GM21786 (cell line): ENCODE measurements around the gene GHRHR.
A peak's percentile ranks its signal among the peaks of the same experiment; 100 is the strongest.

Experiments
- ATAC-seq: cut with Tn5 transposase; IDR thresholded peaks from one replicate; pipeline ENCODE4 v1.9.1; 2021; ENCODE audit not compliant: unreplicated experiment

The GHRHR gene

GRCh38 chr7:30965883-30966282 lies 2.1 kb downstream of the GHRHR start:
- no peak for ATAC-seq

DNA sequence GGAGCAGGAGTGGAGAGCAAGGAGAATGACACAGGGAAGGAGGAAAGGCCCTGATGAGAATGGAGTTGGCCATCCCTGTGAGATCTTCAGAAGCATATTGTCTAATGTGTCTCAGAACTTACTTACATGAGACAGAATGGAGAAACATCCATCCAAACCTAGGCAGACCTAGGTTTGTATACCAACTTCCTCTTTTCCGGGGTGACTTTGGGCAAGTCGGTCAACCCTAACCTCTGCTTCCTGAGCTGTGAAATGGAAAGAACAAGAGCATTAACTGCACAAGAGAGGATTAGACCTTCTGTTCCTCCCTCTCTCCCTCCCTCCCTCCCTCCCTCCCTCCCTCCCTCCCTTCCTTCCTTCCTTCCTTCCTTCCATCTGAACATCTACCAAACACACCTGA lies 4.5 kb downstream of the GHRHR start:
- ATAC-seq = no peak

DNA sequence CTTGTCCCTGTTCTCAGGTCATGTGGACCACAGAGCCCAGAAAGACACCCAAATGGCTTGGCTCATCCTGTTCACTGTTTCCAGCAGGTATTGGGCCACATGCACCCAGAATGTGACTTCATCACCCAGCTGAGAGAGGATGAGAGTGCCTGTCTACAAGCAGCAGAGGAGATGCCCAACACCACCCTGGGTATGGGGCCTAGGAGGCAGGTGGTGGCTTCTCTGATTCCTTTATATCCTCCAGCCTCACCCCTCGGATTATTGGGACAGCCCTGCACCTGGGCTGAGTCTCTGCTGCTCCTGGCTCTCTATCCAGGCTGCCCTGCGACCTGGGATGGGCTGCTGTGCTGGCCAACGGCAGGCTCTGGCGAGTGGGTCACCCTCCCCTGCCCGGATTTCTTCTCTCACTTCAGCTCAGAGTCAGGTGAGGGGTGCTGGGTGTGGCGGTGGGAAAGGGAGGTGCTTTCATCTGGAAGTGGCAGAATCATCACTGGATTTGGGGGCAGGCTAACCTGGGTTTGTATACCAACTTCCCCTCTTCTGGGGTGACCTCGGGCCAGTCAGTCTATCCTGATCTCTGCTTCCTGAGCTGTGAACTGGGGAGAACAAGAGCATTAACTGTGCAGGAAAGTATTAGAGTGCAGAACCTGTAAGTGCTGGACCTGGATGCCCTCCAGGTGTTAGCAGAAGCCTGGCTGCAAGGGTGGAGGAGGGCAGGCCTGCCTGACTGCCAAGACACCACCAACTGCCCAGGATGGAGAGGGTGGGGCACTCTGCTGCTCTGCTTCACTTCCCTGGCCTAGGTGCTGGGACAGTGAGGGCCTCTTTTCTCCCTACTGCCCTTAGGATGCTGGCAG lies 5.2 kb downstream of the GHRHR start:
- ATAC-seq = no peak

DNA sequence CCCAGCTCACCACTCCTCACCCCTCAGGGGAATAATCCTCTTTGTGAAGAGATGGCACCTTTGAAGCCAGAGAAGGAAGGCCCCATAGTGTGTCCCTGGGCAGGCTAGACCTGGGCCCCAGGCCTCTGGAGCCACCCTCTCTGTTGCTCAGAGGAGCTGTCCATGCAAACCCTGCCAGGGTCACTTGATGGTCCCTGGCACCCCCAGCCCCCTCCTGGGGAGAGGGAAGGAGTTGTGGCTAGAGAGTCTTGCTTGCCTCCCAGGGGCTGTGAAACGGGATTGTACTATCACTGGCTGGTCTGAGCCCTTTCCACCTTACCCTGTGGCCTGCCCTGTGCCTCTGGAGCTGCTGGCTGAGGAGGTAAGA lies 5.8 kb downstream of the GHRHR start:
- no peak for ATAC-seq

DNA sequence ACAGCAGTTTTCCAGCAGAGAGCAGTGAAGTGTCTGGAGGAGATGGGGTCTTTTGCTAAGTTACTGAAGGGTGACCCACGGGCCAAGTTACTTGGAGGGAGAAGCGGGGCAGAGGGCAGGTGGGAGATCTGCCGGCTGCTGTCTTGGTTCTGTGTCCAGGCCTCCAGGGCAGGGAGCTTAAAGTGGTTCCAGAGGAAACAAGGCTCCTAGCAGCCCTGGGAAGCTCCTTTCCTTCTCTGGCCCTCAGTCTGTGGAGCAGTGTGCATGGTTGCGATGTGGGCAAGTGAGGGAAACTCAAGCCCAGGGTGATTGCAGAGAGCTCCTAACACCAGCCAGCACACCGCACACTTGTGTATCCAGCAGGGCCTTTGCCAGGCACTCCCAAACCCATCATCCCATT lies 6.3 kb downstream of the GHRHR start:
- no peak for ATAC-seq

DNA sequence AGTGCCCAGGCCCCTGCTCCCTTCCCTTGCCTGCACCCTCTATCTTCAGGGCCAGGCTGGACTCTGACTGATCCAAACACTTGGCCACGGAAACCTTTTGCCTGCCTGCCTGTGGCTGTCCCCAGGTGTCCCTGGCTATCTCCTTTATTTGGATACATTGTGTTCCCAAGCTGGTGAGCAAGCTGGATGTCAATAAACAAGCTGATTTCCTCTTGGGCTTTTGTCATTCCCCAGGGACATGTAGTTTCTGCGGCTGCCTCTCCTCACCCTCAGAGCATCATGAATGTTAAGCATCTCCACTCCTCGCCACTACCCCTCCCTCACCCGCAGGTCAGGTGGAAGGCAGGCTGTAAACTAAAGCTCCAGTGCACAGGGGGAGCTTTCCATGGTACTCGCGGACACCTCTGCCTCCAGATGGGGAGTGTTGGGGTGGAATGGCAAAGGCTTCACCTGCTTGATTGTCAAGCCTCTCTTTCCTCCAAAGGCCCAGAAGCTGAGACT lies 6.9 kb downstream of the GHRHR start:
- ATAC-seq = no peak

- ATAC-seq = no peak
These were observed 7.7 kb downstream of the GHRHR start for GRCh38 chr7:30971440-30971839.

DNA sequence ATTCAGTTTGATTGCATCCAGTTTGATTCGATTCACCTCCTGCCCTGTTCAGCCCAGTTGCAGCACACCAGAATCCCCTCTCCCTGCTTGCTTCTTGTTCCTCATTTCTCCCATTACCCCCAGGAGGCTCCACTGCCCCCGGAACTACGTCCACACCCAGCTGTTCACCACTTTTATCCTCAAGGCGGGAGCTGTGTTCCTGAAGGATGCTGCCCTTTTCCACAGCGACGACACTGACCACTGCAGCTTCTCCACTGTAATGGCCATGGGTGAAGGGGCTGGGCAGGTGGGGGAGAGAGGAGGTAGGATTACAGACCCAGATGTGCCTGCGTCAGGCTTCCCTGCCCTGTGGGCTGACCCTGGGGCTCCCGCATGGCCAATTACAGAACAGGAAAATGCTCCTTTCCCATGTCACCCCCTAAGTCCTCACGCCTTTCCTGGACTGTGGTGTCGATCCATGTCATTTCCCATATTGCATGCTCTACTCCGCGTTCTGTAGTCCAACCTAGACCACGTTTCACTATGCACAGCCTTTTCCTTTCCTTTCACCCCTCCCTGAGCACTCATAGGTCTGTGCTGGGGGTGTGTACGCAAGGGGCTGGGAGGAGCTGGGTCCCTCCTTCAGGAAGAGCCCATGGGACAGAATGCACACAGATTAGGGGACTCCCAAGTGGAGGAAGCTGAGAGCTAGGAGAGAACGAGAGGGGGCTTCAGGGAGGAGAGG lies 8.2 kb downstream of the GHRHR start:
- ATAC-seq = no peak

- no peak for ATAC-seq
These were observed 9.5 kb downstream of the GHRHR start for GRCh38 chr7:30973292-30973691.

GRCh38 chr7:30973791-30974604 lies 10.2 kb downstream of the GHRHR start:
- no peak for ATAC-seq

DNA sequence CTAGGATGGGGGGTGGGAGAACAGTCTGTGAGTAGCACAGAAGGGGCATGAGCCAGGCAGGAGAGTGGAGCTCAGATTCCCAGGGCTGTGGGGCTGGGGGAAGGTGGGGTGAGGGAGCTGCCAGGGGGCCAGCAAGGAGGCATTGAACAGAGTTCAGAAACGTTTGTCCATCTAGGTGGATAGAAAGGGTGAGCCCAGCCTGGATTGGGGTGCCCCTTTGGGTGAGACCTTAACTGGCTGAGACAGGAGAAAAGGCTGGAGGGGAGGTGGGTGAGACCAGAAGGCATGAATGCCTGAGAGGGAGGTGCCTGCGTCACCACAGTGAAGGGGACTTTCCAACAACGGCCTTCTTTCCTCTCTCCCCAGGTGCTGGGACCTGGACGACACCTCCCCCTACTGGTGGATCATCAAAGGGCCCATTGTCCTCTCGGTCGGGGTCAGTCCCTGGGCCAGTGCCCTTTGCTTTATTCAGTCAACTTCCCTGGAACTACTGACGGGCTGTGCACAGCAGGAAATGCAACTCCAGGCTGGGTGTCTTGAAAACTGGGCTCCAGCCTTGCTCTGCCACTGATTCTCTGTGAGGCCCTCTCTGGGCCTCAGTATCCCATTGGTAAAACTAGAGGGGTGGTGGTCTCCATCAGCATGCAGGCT lies 11.0 kb downstream of the GHRHR start:
- ATAC-seq = peak; percentile 97

DNA sequence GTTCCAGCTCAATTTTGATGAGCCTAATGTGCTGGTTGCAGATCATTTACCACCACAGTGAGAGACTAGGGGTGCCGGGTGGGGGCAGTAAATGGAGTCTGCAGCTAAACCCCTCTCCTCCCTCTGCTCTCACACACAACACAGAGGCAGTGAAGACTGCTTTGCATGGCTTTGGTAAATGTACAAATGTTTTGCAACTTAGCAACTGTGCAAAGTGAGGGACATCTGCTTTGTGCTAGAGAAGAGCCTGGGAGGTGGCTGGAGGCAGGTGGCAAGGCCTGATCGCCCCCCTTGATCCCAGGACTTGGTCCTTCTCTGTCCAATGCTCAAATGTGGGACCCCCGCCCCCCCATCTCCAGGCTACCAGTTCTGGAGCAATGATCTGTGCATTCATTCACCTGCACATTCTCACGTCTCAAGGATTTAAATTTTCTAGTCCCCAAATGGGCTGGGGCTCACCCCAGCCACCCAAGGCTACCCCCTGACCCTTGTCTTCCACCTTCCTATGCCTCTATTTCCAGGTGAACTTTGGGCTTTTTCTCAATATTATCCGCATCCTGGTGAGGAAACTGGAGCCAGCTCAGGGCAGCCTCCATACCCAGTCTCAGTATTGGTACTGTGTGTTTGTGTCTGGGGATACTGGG lies 11.6 kb downstream of the GHRHR start:
- ATAC-seq = peak; percentile 2

GRCh38 chr7:30976381-30976780 lies 12.6 kb downstream of the GHRHR start:
- no peak for ATAC-seq

DNA sequence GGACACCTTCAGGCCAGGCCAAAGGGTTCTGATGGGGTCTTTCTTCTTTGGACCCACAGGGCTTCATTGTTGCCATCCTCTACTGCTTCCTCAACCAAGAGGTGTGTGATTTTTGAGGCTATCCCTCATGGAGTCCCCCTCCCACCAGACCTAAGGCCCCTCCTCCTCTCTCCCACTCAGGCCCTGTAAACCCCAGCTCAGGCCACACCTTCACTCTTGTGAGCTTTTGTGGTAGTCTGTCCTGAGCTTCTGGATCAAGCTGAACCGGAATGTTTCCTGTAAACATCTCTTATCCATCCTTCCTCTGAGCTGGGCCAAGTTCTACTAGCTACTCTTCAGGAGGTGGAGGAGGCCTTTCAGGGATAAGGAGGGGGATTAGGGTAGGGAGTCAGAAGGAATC lies 13.5 kb downstream of the GHRHR start:
- no peak for ATAC-seq

DNA sequence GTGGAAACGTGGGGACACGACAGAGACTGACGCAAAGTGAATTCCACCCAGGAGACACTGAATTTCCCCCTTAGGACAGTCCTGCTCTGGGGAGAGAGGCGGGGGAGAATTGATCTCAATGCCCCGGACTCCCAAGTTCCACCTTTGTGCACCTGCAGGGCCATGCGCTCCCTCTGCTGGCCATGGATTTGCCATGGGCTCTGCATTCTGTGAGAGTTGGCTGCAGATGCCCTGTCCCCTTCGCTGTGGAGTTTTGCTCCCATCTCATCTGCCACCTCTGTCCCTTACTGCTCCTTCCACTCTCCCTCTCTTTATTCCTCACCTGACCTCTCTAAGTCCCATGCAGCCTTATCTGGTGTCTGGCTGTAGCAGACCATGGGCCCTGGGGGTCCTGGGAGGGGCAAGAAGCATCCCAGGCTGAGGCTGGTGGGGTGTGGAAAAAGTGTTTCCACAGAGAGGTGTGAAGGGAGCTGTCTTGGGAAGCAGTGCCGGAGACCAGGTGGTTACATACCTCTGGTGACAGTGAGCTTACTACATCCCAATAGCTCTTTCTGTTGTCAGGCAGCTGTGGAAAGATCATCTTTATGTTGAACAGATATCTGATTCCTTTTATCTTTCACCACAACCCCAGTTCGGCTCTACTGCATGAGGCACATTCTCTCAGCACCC lies 14.3 kb downstream of the GHRHR start:
- no peak for ATAC-seq

GRCh38 chr7:30979027-30979426 lies 15.3 kb downstream of the GHRHR start:
- no peak for ATAC-seq

DNA sequence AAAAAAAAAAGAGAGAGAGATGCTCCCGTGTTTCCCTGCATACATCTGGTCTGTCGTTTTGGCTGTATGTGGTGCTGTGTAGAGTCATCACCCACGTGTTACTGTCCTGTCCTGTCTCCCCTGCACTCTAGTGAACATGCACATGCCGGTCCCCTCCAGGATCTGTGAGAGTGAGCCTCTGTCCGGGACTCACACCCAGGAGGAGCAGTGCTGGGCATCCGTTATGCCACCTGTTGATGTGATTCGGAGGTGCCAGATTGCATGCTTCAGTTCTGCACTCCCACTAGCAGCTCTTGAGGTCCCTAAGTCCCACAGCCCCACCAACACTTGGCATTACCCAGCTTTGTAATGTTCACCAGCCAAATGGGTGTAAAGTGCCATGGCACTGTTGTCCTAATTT lies 16.4 kb downstream of the GHRHR start:
- ATAC-seq = no peak

GRCh38 chr7:30980751-30981150 lies 17.0 kb downstream of the GHRHR start:
- ATAC-seq = no peak

- ATAC-seq = peak; percentile 85
These were observed 19.5 kb downstream of the GHRHR start for GRCh38 chr7:30983042-30983913.
